ENCODE measurements around the gene NKIRAS1. TPM values are rescaled to one million over a fixed set of nuclear protein-coding genes. Genes with fewer than 3 reads are reported as not detected.

NKIRAS1 gene
- total and polyA plus RNA-seq, 2 of the 8 experiments (the other 6 are each of a cell fraction or from before 2014, with no cell fraction given): 3.4 to 7.0 TPM

DNA sequence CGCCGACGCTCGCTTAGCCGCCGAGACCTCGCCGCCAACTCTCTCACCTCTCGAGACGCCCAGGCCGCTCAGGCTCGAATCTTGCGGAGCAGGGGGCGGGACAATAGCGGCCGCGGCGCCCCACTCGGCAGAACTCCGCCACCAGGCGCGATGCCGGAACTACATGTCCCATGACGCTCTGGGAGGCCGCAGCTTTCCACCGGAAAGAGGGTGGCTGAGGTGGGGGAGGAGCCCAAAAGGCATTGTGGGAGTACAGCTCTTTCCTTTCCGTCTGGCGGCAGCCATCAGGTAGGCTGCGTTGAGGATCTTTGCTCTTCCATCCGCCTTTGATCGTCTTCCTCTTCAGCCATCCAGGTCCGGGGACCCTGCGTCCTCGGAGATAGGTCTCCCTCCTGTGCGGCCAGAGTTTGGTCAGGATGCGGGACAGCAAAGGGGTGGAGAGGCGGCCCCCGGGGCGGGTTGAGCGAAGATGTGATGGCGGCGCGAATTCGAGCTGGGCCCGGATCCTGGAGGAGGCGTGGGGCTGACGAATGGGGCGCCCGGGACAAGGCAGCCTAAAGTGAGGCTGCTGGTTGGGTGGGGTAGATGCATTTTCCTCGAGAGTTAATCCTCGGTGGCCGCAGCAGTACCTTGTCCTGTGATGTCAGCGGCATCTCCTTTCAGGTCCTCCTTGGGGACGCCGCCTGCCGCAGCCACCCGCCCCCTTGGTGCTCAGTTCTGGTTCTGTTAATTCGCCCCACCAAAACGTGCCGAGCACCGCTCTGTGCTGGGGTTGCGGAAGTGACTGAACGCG lies at the start of gene NKIRAS1, which contains the start of gene RPL15 (continued):
- TF ChIP-seq, protein P1, sequence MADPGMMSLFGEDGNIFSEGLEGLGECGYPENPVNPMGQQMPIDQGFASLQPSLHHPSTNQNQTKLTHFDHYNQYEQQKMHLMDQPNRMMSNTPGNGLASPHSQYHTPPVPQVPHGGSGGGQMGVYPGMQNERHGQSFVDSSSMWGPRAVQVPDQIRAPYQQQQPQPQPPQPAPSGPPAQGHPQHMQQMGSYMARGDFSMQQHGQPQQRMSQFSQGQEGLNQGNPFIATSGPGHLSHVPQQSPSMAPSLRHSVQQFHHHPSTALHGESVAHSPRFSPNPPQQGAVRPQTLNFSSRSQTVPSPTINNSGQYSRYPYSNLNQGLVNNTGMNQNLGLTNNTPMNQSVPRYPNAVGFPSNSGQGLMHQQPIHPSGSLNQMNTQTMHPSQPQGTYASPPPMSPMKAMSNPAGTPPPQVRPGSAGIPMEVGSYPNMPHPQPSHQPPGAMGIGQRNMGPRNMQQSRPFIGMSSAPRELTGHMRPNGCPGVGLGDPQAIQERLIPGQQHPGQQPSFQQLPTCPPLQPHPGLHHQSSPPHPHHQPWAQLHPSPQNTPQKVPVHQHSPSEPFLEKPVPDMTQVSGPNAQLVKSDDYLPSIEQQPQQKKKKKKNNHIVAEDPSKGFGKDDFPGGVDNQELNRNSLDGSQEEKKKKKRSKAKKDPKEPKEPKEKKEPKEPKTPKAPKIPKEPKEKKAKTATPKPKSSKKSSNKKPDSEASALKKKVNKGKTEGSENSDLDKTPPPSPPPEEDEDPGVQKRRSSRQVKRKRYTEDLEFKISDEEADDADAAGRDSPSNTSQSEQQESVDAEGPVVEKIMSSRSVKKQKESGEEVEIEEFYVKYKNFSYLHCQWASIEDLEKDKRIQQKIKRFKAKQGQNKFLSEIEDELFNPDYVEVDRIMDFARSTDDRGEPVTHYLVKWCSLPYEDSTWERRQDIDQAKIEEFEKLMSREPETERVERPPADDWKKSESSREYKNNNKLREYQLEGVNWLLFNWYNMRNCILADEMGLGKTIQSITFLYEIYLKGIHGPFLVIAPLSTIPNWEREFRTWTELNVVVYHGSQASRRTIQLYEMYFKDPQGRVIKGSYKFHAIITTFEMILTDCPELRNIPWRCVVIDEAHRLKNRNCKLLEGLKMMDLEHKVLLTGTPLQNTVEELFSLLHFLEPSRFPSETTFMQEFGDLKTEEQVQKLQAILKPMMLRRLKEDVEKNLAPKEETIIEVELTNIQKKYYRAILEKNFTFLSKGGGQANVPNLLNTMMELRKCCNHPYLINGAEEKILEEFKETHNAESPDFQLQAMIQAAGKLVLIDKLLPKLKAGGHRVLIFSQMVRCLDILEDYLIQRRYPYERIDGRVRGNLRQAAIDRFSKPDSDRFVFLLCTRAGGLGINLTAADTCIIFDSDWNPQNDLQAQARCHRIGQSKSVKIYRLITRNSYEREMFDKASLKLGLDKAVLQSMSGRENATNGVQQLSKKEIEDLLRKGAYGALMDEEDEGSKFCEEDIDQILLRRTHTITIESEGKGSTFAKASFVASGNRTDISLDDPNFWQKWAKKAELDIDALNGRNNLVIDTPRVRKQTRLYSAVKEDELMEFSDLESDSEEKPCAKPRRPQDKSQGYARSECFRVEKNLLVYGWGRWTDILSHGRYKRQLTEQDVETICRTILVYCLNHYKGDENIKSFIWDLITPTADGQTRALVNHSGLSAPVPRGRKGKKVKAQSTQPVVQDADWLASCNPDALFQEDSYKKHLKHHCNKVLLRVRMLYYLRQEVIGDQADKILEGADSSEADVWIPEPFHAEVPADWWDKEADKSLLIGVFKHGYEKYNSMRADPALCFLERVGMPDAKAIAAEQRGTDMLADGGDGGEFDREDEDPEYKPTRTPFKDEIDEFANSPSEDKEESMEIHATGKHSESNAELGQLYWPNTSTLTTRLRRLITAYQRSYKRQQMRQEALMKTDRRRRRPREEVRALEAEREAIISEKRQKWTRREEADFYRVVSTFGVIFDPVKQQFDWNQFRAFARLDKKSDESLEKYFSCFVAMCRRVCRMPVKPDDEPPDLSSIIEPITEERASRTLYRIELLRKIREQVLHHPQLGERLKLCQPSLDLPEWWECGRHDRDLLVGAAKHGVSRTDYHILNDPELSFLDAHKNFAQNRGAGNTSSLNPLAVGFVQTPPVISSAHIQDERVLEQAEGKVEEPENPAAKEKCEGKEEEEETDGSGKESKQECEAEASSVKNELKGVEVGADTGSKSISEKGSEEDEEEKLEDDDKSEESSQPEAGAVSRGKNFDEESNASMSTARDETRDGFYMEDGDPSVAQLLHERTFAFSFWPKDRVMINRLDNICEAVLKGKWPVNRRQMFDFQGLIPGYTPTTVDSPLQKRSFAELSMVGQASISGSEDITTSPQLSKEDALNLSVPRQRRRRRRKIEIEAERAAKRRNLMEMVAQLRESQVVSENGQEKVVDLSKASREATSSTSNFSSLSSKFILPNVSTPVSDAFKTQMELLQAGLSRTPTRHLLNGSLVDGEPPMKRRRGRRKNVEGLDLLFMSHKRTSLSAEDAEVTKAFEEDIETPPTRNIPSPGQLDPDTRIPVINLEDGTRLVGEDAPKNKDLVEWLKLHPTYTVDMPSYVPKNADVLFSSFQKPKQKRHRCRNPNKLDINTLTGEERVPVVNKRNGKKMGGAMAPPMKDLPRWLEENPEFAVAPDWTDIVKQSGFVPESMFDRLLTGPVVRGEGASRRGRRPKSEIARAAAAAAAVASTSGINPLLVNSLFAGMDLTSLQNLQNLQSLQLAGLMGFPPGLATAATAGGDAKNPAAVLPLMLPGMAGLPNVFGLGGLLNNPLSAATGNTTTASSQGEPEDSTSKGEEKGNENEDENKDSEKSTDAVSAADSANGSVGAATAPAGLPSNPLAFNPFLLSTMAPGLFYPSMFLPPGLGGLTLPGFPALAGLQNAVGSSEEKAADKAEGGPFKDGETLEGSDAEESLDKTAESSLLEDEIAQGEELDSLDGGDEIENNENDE (IDR thresholded peaks at IDR 0.05; ENCODE audit: insufficient replicate concordance, low read length): no peak
- TF ChIP-seq RAD21 (IDR thresholded peaks at IDR 0.05 in 1 of 2, conservative IDR thresholded peaks at IDR 0.05 in 1 of 2; ENCODE audit: low read depth in 2 of 2, low read length in 2 of 2) (no peak), TAF7 (optimal IDR thresholded peaks at IDR 0.05; ENCODE audit: borderline replicate concordance, low read depth, low read length) (peak; percentile 100), RFX5 (IDR thresholded peaks at IDR 0.05; ENCODE audit: borderline replicate concordance, low read depth, low read length) (no peak), POLR2AphosphoS5 (IDR thresholded peaks at IDR 0.05; ENCODE audit: low read depth, low read length) (peak; percentile 99), CHD2 (IDR thresholded peaks at IDR 0.05; ENCODE audit: low read length) (peak; percentile 73), PHF8 (conservative IDR thresholded peaks at IDR 0.05; ENCODE audit: low read depth, low read length) (peak; percentile 98), BACH1 (IDR thresholded peaks at IDR 0.05; ENCODE audit: low read length) (peak; percentile 25; the same call in 1 of the 2 replicates), CEBPB (IDR thresholded peaks at IDR 0.05; ENCODE audit: low read depth, low read length) (no peak), CBX8 (IDR thresholded peaks at IDR 0.05; ENCODE audit: borderline replicate concordance, low read depth, low read length) (no peak)

All from H1 (cell line).